Small intestine (tissue), 7 donors: ENCODE data around the gene CTSW. TPM values are rescaled to one million over a fixed set of nuclear protein-coding genes. Genes with fewer than 3 reads are reported as not detected.

Experiments used
- DNase-seq, 2 donors: peaks; one replicate each; pipeline versions ENCODE4 v3.0.0 to v3.0.0-alpha.2; 2013
- FAIRE-seq: peaks from 2 replicates; lab custom pipeline; 2012; peaks lifted over from hg19 to GRCh38; lab: Jason Lieb, UNC
- H3K27ac ChIP-seq, 3 donors: one replicate each; pipeline ENCODE4 v1.5.1; 2013; ENCODE audit warnings: low read length in 2 of 3, mild to moderate bottlenecking in 2 of 3, control low read depth in 1 of 3, inconsistent platforms in 1 of 3, low read depth in 1 of 3, moderate library complexity in 1 of 3
- H3K27me3 ChIP-seq, 3 donors: one replicate each; pipeline ENCODE4 v1.6.1; 2013; ENCODE audit warnings: low read length in 3 of 3, inconsistent platforms in 1 of 3; ENCODE audit not compliant: control insufficient read depth in 3 of 3, insufficient read depth in 3 of 3
- H3K36me3 ChIP-seq, 3 donors: one replicate each; pipeline ENCODE4 v1.6.1; 2013; ENCODE audit warnings: low read length in 3 of 3, inconsistent platforms in 1 of 3, low read depth in 1 of 3, mild to moderate bottlenecking in 1 of 3, moderate library complexity in 1 of 3; ENCODE audit not compliant: control insufficient read depth in 3 of 3, insufficient read depth in 2 of 3
- H3K4me1 ChIP-seq, 3 donors: one replicate each; pipeline ENCODE4 v1.6.1; 2013; ENCODE audit warnings: low read length in 2 of 3, inconsistent platforms in 1 of 3, low read depth in 1 of 3, mild to moderate bottlenecking in 1 of 3, moderate library complexity in 1 of 3; ENCODE audit not compliant: control insufficient read depth in 3 of 3, insufficient read depth in 2 of 3
- H3K4me3 ChIP-seq, 3 donors: one replicate each; pipeline ENCODE4 v1.5.1; 2013; ENCODE audit warnings: low read length in 3 of 3, control low read depth in 1 of 3, inconsistent platforms in 1 of 3, low read depth in 1 of 3, mild to moderate bottlenecking in 1 of 3, moderate library complexity in 1 of 3
- H3K9me3 ChIP-seq, 2 donors: one replicate each; pipeline ENCODE4 v1.6.1; 2013; ENCODE audit warnings: low read depth in 1 of 2, low read length in 1 of 2; ENCODE audit not compliant: control insufficient read depth in 2 of 2, insufficient read depth in 1 of 2
- WGBS, 3 donors: extraction: QIAGEN DNeasy Blood & Tissue Kit; methylation state at CpG; one replicate each; pipeline ENCODE4 v1.1.7; 2013; 5-methylcytosine and 5-hydroxymethylcytosine counted together
- polyA plus RNA-seq, 4 donors: library from polyadenylated mRNA; stranded (reverse) in 3 of 4; unstranded in 1 of 4; fragments of 200-250 nt in 3 of 4; fragments of 120-200 nt in 1 of 4; gene quantifications; one replicate each; pipeline versions ENCODE4 v1.2.1 to v1.2.3, GENCODE V29; 2013
- donor health status: healthy with polysubstance abuse.
- donor health status: control.
- donor health status: control.
- donor health status: Bipolar disorder and iron deficiency.
- donor health status: healthy.

Gene CTSW
- polyA plus RNA-seq, 4 donors = 0.43 to 3.5 (median 1.1) TPM

- DNase-seq = peak; percentile 94 to 96
- Histone ChIP-seq H3K4me3 (peak overlapping the region; percentile 25 to 74 (median 48)), H3K27ac (peak overlapping the region in 2 of 3 donors; percentile 70 to 78), H3K4me1 (peaks cover 0 to 15% (median 0%) of the 10 kb centered on the region in 3 donors), H3K9me3 (no peaks in the 10 kb centered on the region), H3K36me3 (peaks cover 0 to 19% (median 0%) of the 10 kb centered on the region in 3 donors), H3K27me3 (peaks cover 0 to 12% (median 0%) of the 10 kb centered on the region in 3 donors)
- 4 to 8% (median 7%) methylated on average over 34 to 54 of the region's 54 CpGs for WGBS, 3 donors
- FAIRE-seq = no peak
Observed at GRCh38 chr11:65873318-65874156, 6.1 kb upstream of the CTSW start.

GRCh38 chr11:65880027-65880426, 390 bp downstream of the CTSW start:
- no peak overlapping the region for H3K27ac ChIP-seq

DNA sequence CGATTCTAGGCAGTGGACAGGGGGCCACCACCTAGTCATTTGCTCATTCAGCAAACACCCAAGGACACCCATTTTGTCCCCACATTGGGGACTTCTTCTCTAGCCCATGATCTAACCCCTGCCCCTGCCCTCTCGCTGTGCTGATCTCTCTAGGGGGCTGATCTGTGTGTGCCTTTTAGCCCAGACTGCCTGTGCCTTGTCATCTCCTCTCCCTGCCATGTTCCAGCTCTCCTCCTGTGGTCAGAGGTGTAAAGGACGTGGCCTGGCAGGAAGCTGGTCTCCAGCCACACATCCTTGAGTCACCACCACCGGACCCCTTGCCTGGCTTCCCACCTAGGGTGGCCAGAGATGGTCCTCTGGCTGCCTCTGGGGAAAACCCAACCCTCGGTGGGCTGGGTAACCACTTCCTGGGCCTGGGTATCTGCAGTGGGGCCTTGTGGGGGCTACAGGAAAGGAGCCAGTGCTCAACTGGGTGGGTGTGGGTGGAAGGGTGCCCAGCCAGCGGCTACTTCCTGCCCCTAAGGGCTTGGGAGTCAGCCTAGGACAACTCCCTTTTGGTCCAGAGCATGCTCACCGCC, 1.3 kb downstream of the CTSW start:
- FAIRE-seq = no peak
- 61 to 83% (median 69%) methylated on average over 7 of the region's 7 CpGs for WGBS, 3 donors

More at GRCh38 chr11:65880027-65880426, 390 bp downstream of the CTSW start:
- Histone ChIP-seq H3K36me3 (peaks cover 0 to 49% (median 13%) of the 10 kb centered on the region in 3 donors), H3K27me3 (no peaks in the 10 kb centered on the region), H3K9me3 (no peaks in the 10 kb centered on the region), H3K4me1 (peaks cover 0 to 4% (median 2%) of the 10 kb centered on the region in 3 donors), H3K4me3 (no peak overlapping the region)
- no peak for FAIRE-seq
- WGBS, 3 donors = 61 to 75% (median 64%) methylated on average over 7 of the region's 7 CpGs
- no peak for DNase-seq

DNA sequence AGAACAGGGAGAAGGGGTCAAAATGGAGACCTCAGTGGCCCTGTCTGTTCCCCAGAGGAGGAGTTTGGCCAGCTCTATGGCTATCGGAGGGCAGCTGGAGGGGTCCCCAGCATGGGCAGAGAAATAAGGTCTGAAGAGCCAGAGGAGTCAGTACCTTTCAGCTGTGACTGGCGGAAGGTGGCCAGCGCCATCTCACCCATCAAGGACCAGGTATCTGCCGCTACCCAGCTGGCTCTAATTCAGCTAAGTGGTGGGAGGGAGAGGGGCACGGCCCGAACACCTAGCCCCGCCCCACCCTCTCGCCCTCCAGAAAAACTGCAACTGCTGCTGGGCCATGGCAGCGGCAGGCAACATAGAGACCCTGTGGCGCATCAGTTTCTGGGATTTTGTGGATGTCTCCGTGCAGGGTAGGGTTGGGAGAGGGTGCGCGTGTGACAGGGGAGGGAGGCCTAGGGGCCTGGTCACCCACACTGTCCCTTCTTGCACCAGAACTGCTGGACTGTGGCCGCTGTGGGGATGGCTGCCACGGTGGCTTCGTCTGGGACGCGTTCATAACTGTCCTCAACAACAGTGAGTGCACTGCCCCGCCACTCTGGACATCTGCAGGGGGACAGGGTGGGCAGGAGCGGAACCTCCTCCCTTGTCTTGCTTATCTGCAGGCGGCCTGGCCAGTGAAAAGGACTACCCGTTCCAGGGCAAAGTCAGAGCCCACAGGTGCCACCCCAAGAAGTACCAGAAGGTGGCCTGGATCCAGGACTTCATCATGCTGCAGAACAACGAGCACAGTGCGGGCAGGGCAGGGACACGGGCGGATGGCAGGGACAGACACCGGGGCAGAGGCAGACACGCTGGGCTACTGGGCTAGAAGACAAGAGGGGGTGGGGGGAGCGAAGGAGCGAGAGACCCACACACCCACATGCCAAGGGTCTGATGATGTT, 2.8 kb downstream of the CTSW start:
- no peak for DNase-seq
- no peak for FAIRE-seq
- Histone ChIP-seq H3K27ac (no peak overlapping the region), H3K36me3 (peaks cover 0 to 68% (median 13%) of the 10 kb centered on the region in 3 donors), H3K27me3 (no peaks in the 10 kb centered on the region), H3K9me3 (no peaks in the 10 kb centered on the region), H3K4me1 (peaks cover 4 to 25% (median 5%) of the 10 kb centered on the region in 3 donors), H3K4me3 (no peak overlapping the region)
- 88 to 93% (median 92%) methylated on average over 30 of the region's 30 CpGs for WGBS, 3 donors

More for the DNA sequence above, 1.3 kb downstream of the CTSW start:
- Histone ChIP-seq H3K4me3 (no peak overlapping the region), H3K27ac (peak overlapping the region in 1 of 3 donors; percentile 25), H3K36me3 (peaks cover 0 to 58% (median 13%) of the 10 kb centered on the region in 3 donors), H3K4me1 (peaks cover 0 to 11% (median 2%) of the 10 kb centered on the region in 3 donors), H3K9me3 (no peaks in the 10 kb centered on the region), H3K27me3 (no peaks in the 10 kb centered on the region)
- no peak for DNase-seq

DNA sequence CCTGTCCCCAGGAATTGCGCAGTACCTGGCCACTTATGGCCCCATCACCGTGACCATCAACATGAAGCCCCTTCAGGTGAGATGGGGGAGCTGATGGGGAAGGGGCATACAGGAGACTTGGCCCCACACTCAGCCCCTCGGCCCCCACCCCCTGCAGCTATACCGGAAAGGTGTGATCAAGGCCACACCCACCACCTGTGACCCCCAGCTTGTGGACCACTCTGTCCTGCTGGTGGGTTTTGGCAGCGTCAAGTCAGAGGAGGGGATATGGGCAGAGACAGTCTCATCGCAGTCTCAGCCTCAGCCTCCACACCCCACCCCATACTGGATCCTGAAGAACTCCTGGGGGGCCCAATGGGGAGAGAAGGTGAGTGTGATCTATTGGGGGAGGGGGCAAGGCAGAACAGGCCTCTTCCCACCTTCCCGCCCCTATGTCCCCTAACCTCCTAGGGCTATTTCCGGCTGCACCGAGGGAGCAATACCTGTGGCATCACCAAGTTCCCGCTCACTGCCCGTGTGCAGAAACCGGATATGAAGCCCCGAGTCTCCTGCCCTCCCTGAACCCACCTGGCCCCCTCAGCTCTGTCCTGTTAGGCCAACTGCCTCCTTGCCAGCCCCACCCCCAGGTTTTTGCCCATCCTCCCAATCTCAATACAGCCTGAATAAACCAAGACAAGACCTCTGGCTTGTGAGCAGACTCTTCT, 3.6 kb downstream of the CTSW start:
- Histone ChIP-seq H3K27ac (no peak overlapping the region), H3K9me3 (no peaks in the 10 kb centered on the region), H3K27me3 (no peaks in the 10 kb centered on the region), H3K4me3 (no peak overlapping the region), H3K36me3 (peaks cover 0 to 69% (median 13%) of the 10 kb centered on the region in 3 donors), H3K4me1 (peaks cover 8 to 30% (median 9%) of the 10 kb centered on the region in 3 donors)
- no peak for DNase-seq
- no peak for FAIRE-seq
- WGBS, 3 donors = 92 to 94% (median 94%) methylated on average over 12 to 13 of the region's 13 CpGs

- FAIRE-seq = no peak
- no peak overlapping the region for H3K27ac ChIP-seq
- DNase-seq = no peak
- WGBS, 3 donors = 81 to 87% (median 83%) methylated on average over 28 of the region's 28 CpGs
- peaks cover 0 to 69% (median 13%) of the 10 kb centered on the region in 3 donors for H3K36me3 ChIP-seq
- peaks cover 0 to 2% (median 0%) of the 10 kb centered on the region in 3 donors for H3K27me3 ChIP-seq
- H3K9me3 ChIP-seq = no peaks in the 10 kb centered on the region
- H3K4me1 ChIP-seq = peaks cover 8 to 35% (median 9%) of the 10 kb centered on the region in 3 donors
- H3K4me3 ChIP-seq = no peak overlapping the region
Observed at GRCh38 chr11:65883786-65884715, 4.4 kb downstream of the CTSW start.

- FAIRE-seq = no peak
Observed at GRCh38 chr11:65884716-65885092, 5.1 kb downstream of the CTSW start.

More at GRCh38 chr11:65884716-65885092, 5.1 kb downstream of the CTSW start:
- Histone ChIP-seq H3K27me3 (peaks cover 0 to 8% (median 0%) of the 10 kb centered on the region in 3 donors), H3K27ac (peak overlapping the region in 1 of 3 donors; percentile 4), H3K4me3 (no peak overlapping the region), H3K36me3 (peaks cover 0 to 69% (median 13%) of the 10 kb centered on the region in 3 donors), H3K9me3 (no peaks in the 10 kb centered on the region), H3K4me1 (peaks cover 8 to 41% (median 11%) of the 10 kb centered on the region in 3 donors)
- peak; percentile 74 to 85 for DNase-seq
- WGBS, 3 donors = 12 to 20% (median 15%) methylated on average over 9 of the region's 9 CpGs
